HG03469 (cell line): ENCODE results near the gene PRDM12.

ENCODE experiments used
- ATAC-seq: cut with Tn5 transposase; IDR thresholded peaks from one replicate; pipeline ENCODE4 v1.9.1; 2021; ENCODE audit warnings: mild to moderate bottlenecking, moderate library complexity, moderate number of reproducible peaks; ENCODE audit not compliant: unreplicated experiment

The PRDM12 gene

GRCh38 chr9:130714586-130715110, 50.3 kb downstream of the PRDM12 start:
- ATAC-seq = no peak

- ATAC-seq = no peak
Measured at GRCh38 chr9:130715270-130715669, 50.9 kb downstream of the PRDM12 start.

- no peak for ATAC-seq
Measured at GRCh38 chr9:130718562-130718961, 54.2 kb downstream of the PRDM12 start.

- ATAC-seq = no peak
Measured at GRCh38 chr9:130720762-130721161, 56.4 kb downstream of the PRDM12 start.

- ATAC-seq = no peak
Measured at GRCh38 chr9:130728721-130729120, 64.3 kb downstream of the PRDM12 start.

GRCh38 chr9:130729145-130729544, 64.8 kb downstream of the PRDM12 start:
- no peak for ATAC-seq

- ATAC-seq = no peak
Measured at GRCh38 chr9:130731355-130731754, 67.0 kb downstream of the PRDM12 start.

- ATAC-seq = no peak
Measured at GRCh38 chr9:130732136-130732535, 67.7 kb downstream of the PRDM12 start.
